ENCODE results near the gene HSBP1. TPM values are rescaled to one million over a fixed set of nuclear protein-coding genes. Genes with fewer than 3 reads are reported as not detected.

The HSBP1 gene
- total and polyA plus RNA-seq, 11 donors, result 20.4 to 174 (median 141) TPM

DNA sequence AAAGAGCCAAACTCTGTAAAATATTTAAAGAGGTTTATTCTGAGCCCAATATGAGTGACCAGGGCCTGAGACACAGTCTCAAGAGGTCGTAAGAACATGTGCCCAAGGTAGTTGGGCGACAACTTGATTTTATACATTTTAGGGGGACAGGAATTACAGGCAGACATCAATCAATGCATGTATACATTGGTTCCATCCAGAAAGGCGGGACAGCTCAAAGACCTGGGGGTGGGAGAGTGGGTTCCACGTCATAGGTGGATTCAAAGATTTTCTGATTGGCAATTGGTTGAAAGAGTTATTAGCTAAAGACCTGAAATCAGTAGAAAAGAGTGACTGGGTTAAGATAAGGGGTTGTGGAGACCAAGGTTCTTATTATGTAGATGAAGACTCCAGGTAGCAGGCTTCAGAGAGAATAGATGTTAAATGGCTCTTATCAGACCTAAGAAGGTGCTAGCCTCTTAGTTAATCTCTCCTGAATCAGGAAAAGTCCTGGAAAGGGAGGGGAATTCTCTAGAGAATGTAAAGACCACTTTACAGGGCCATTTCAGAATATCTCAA lies 32.4 kb downstream of the HSBP1 start:
- 74 to 94% (median 88%) methylated on average over 4 of the region's 4 CpGs for WGBS, 4 donors
- TF ChIP-seq POLR2A (IDR thresholded peaks at IDR 0.05) (no peak), CTCF (IDR thresholded peaks at IDR 0.05) (no peak)
- Histone ChIP-seq H3K4me1 (peaks cover 0 to 23% (median 0%) of the 10 kb centered on the region in 12 donors), H3K36me3 (no peaks in the 10 kb centered on the region), H3K27me3 (peaks cover 0 to 6% (median 0%) of the 10 kb centered on the region in 9 donors), H3K27ac (no peak overlapping the region), H3K4me3 (no peak overlapping the region), H3K9me3 (no peaks in the 10 kb centered on the region)
- intact Hi-C loops (cut with DNase I), result no loop called here
- no peak for ATAC-seq
- no peak for DNase-seq

DNA sequence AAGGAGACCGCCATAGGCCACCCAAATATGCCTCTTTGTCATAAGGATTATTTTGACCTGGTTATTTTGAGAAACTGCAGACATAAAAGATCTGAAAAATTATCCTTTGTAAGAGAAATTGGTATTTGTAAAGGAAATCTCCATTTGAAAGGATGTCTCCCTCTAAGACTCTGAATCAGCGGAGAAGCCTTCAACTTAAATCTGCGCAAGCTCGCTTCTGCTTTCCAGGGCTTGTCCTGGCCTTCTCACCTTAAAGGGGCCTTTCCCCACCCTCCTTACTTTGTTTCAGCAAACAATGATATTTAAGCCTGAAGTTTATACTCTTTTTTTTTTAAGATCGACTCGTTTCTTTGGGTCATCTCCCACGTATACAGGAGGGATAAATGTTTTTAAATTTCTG lies 34.5 kb downstream of the HSBP1 start:
- Histone ChIP-seq H3K4me1 (peaks cover 0 to 16% (median 0%) of the 10 kb centered on the region in 12 donors), H3K4me3 (no peak overlapping the region), H3K27ac (no peak overlapping the region), H3K27me3 (peaks cover 0 to 6% (median 0%) of the 10 kb centered on the region in 9 donors), H3K9me3 (no peaks in the 10 kb centered on the region), H3K36me3 (no peaks in the 10 kb centered on the region)
- DNase-seq (no peak), ATAC-seq (no peak)
- WGBS, 4 donors, result 77 to 91% (median 85%) methylated on average over 7 of the region's 7 CpGs
- TF ChIP-seq CTCF (IDR thresholded peaks at IDR 0.05), result no peak
- no peak for TF ChIP-seq POLR2A (IDR thresholded peaks at IDR 0.05)
- intact Hi-C loops (cut with DNase I), result no loop called here

DNA sequence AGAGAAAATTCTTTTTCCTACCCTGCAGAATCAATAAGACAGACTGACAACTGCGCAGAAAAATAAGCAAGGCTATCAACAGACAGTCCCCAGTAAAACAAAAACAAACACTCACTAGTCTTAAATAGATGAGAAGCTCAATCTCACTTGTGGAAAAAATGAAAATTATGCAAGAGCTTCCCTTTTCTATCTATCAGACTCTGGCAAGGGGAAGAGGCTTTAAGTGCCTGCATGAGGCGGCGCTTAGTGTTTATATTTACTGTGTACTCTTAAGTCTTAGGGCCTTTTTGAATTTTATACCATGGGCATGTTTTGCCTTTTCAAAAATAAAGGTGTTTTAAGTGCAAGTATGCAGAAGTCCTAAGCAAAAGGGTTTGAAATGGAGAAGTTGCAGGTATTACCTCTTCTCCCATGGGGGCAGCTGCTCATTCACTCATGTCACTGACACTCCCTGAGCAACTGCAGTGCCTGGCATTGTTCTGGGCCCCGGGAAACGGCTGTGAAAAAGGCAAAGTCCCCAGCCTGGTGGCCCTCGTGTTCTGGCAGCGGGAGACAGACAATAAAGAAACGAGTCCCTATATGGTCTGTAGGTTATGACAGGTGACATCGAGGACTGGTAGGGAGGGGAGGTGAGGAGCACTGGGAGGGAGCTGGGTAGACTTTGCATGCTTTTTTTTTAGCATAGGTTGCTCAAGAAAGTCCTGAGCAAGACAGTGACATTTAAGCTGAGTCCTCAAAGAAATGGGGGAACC lies 35.2 kb downstream of the HSBP1 start:
- Histone ChIP-seq H3K36me3 (no peaks in the 10 kb centered on the region), H3K4me3 (no peak overlapping the region), H3K9me3 (no peaks in the 10 kb centered on the region), H3K27me3 (no peaks in the 10 kb centered on the region), H3K27ac (peak overlapping the region in 1 of 12 donors; percentile 33), H3K4me1 (peaks cover 0 to 23% (median 0%) of the 10 kb centered on the region in 12 donors)
- intact Hi-C loops (cut with DNase I), result no loop called here
- TF ChIP-seq POLR2A (IDR thresholded peaks at IDR 0.05), result no peak
- 55 to 63% (median 57%) methylated on average over 9 of the region's 9 CpGs for WGBS, 4 donors
- ATAC-seq (peak in 1 of 4 donors; percentile 29), DNase-seq (no peak)

- 67 to 77% (median 72%) methylated on average over 10 of the region's 10 CpGs for WGBS, 4 donors
- Histone ChIP-seq H3K27ac (no peak overlapping the region), H3K9me3 (no peaks in the 10 kb centered on the region), H3K36me3 (no peaks in the 10 kb centered on the region), H3K27me3 (no peaks in the 10 kb centered on the region), H3K4me3 (no peak overlapping the region), H3K4me1 (peaks cover 0 to 24% (median 0%) of the 10 kb centered on the region in 12 donors)
- peak in 1 of 4 donors; percentile 52 for ATAC-seq
- no peak for DNase-seq
- intact Hi-C loops (cut with DNase I), result no loop called here
- TF ChIP-seq POLR2A (IDR thresholded peaks at IDR 0.05) (no peak), CTCF (IDR thresholded peaks at IDR 0.05) (no peak)
Observed at GRCh38 chr16:83843657-83844056, 35.9 kb downstream of the HSBP1 start.

All from heart left ventricle (tissue), 16 donors.